ENCODE results near the gene ACADVL.

Gene ACADVL

GRCh38 chr17:7266784-7267183 is 47.0 kb downstream of the ACADVL start:
- FAIRE-seq (no peak), DNase-seq (ENCODE audit: insufficient read length, low spot score) (no peak)
- TF ChIP-seq PAX5 (IDR thresholded peaks at IDR 0.05; ENCODE audit: insufficient read depth, low read length, severe bottlenecking): no peak
- TF ChIP-seq POLR2A (IDR thresholded peaks at IDR 0.05; ENCODE audit: low read depth, low read length): no peak
- TF ChIP-seq POLR2AphosphoS5 (IDR thresholded peaks at IDR 0.05; ENCODE audit: low read depth, low read length): no peak
- TF ChIP-seq SPI1 (IDR thresholded peaks at IDR 0.05; ENCODE audit: low read depth, low read length): no peak
- TF ChIP-seq TAF1 (IDR thresholded peaks at IDR 0.05; ENCODE audit: low read depth, low read length): no peak
- no peak for TF ChIP-seq POU2F2 (IDR thresholded peaks at IDR 0.05; ENCODE audit: low read depth, low read length)

Data from GM12891 (cell line).